GM12878 (cell line): ENCODE data around the gene CAPZB. TPM values are rescaled to one million over a fixed set of nuclear protein-coding genes. Genes with fewer than 3 reads are reported as not detected.

Source experiments
- ATF7 ChIP-seq: fragments of 450-650 bp; IDR thresholded peaks from 2 replicates; pipeline ENCODE4 v1.6.1; 2016; ENCODE audit warnings: low read depth, mild to moderate bottlenecking
- BACH1 ChIP-seq: fragments of 450-650 bp; IDR thresholded peaks from 2 replicates; pipeline ENCODE4 v1.6.1; 2017; ENCODE audit warnings: mild to moderate bottlenecking, borderline replicate concordance
- BCL11A ChIP-seq: IDR thresholded peaks from 2 replicates; pipeline ENCODE4 v1.6.1; 2011; ENCODE audit warnings: low read depth, low read length
- CREM ChIP-seq: IDR thresholded peaks from 2 replicates; pipeline ENCODE4 v1.6.1; 2014; ENCODE audit warnings: antibody characterized with exemption, low read depth
- FOXK2 ChIP-seq: fragments of 450-650 bp; IDR thresholded peaks from 2 replicates; pipeline ENCODE4 v1.6.1; 2017; ENCODE audit warnings: mild to moderate bottlenecking, moderate library complexity
- FOXM1 ChIP-seq: IDR thresholded peaks from 2 replicates; pipeline ENCODE4 v1.6.1; 2012; ENCODE audit warnings: low read depth, mild to moderate bottlenecking, inconsistent platforms, low read length, moderate library complexity
- JUND ChIP-seq: IDR thresholded peaks from 2 replicates; pipeline ENCODE4 v1.6.1; 2012; ENCODE audit warnings: low read depth, mild to moderate bottlenecking, low read length, improper control_type of control experiment, moderate library complexity
- KAT2A ChIP-seq: conservative IDR thresholded peaks from 2 replicates; pipeline ENCODE4 v1.6.1; 2011; ENCODE audit warnings: low read depth, low read length; ENCODE audit not compliant: control insufficient read depth
- LARP7 ChIP-seq: fragments of 450-650 bp; IDR thresholded peaks from 2 replicates; pipeline ENCODE4 v1.6.1; 2017; ENCODE audit warnings: mild to moderate bottlenecking
- MTA2 ChIP-seq: fragments of 450-650 bp; IDR thresholded peaks from 2 replicates; pipeline ENCODE4 v1.6.1; 2016; ENCODE audit warnings: low read depth, mild to moderate bottlenecking, moderate library complexity
- MTA3 ChIP-seq: IDR thresholded peaks from 2 replicates; pipeline ENCODE4 v1.6.1; 2012; ENCODE audit warnings: low read length, inconsistent platforms, borderline replicate concordance
- NBN ChIP-seq: fragments of 450-650 bp; IDR thresholded peaks from 2 replicates; pipeline ENCODE4 v1.6.1; 2016
- PML ChIP-seq: IDR thresholded peaks from 2 replicates; pipeline ENCODE4 v1.6.1; 2012; ENCODE audit warnings: low read length, inconsistent platforms
- POLR2AphosphoS2 ChIP-seq: IDR thresholded peaks from 2 replicates; pipeline ENCODE4 v1.6.1; 2011; ENCODE audit warnings: low read depth, mild to moderate bottlenecking, low read length, improper control_type of control experiment, moderate library complexity
- POLR2AphosphoS5 ChIP-seq: IDR thresholded peaks from 2 replicates; pipeline ENCODE4 v1.6.1; 2011; ENCODE audit warnings: mild to moderate bottlenecking, low read length, inconsistent platforms
- RAD21 ChIP-seq: IDR thresholded peaks from 2 replicates; pipeline ENCODE4 v1.6.1; 2011; ENCODE audit warnings: mild to moderate bottlenecking, low read depth, low read length, moderate library complexity; ENCODE audit not compliant: insufficient read depth
- RAD51 ChIP-seq: fragments of 450-650 bp; IDR thresholded peaks from 2 replicates; pipeline ENCODE4 v1.6.1; 2016; ENCODE audit warnings: moderate library complexity, mild to moderate bottlenecking, inconsistent platforms
- RELA ChIP-seq: fragments of 450-650 bp; IDR thresholded peaks from 2 replicates; pipeline ENCODE4 v1.8.0; 2014; ENCODE audit warnings: borderline replicate concordance; ENCODE audit not compliant: partially characterized antibody
- RELB ChIP-seq: fragments of 450-650 bp; IDR thresholded peaks from 2 replicates; pipeline ENCODE4 v1.6.1; 2017; ENCODE audit warnings: low read depth, mild to moderate bottlenecking, moderate library complexity
- RFX5 ChIP-seq: IDR thresholded peaks from 2 replicates; pipeline ENCODE4 v1.6.1; 2011; ENCODE audit warnings: low read depth, low read length, improper control_type of control experiment
- SMARCA5 ChIP-seq: fragments of 450-650 bp; IDR thresholded peaks from 2 replicates; pipeline ENCODE4 v1.6.1; 2017; ENCODE audit warnings: mild to moderate bottlenecking
- SMC3 ChIP-seq: IDR thresholded peaks from 2 replicates; pipeline ENCODE4 v1.6.1; 2011; ENCODE audit warnings: low read length, improper control_type of control experiment, borderline replicate concordance
- SREBF1 ChIP-seq: IDR thresholded peaks from 2 replicates; pipeline ENCODE4 v1.6.1; 2012; ENCODE audit warnings: mild to moderate bottlenecking, low read length
- SUPT20H ChIP-seq: IDR thresholded peaks from 2 replicates; pipeline ENCODE4 v1.6.1; 2011; ENCODE audit warnings: low read depth, mild to moderate bottlenecking, low read length, moderate library complexity, borderline replicate concordance; ENCODE audit not compliant: control insufficient read depth
- USF2 ChIP-seq: IDR thresholded peaks from 2 replicates; pipeline ENCODE4 v1.6.1; 2011; ENCODE audit warnings: low read depth, low read length, improper control_type of control experiment, borderline replicate concordance
- ZBED1 ChIP-seq: IDR thresholded peaks from 2 replicates; pipeline ENCODE4 v1.6.1; 2016; ENCODE audit warnings: borderline replicate concordance
- polyA plus RNA-seq, 11 experiments: library from polyadenylated mRNA; depleted of rRNA in 4 of 11; unstranded in 6 of 11; stranded (reverse) in 5 of 11; fragments of >200 nt; fragmentation: Nextera tagmentation in 4 of 11; fragmentation: Illumina TruSeq in 1 of 11; extraction: Ambion mirVana in 4 of 11; extraction: Trizol in 1 of 11; gene quantifications; 1 replicate in 1 of 11; 2 replicates in 10 of 11; pipeline versions ENCODE4 v1.2.1 to v1.2.3, GENCODE V29; 2011 to 2016; ENCODE audit warnings: inconsistent platforms in 2 of 11, missing spikeins in 2 of 11, low read depth in 1 of 11
- total RNA-seq, 4 experiments: library from RNA; depleted of rRNA in 3 of 4; stranded (reverse); fragments of >200 nt in 3 of 4; fragmentation: Illumina TruSeq in 1 of 4; extraction: Trizol in 1 of 4; gene quantifications; 2 replicates each; pipeline versions ENCODE4 v1.2.1 to v1.2.3, GENCODE V29; 2013 to 2021
- TF ChIP-seq, protein P1 (sequence below): fragments of 450-650 bp; conservative IDR thresholded peaks from 2 replicates; pipeline ENCODE4 v1.6.1; 2017; ENCODE audit warnings: mild to moderate bottlenecking, moderate library complexity
- TF ChIP-seq, protein P2 (sequence below): IDR thresholded peaks from 2 replicates; pipeline ENCODE4 v1.6.1; 2011; ENCODE audit warnings: mild to moderate bottlenecking, low read depth, low read length, moderate library complexity; ENCODE audit not compliant: insufficient replicate concordance

The CAPZB gene
- total and polyA plus RNA-seq, 10 of the 15 experiments (the other 5 are each of a cell fraction or from before 2014, with no cell fraction given) = 104 to 454 (median 213) TPM

DNA sequence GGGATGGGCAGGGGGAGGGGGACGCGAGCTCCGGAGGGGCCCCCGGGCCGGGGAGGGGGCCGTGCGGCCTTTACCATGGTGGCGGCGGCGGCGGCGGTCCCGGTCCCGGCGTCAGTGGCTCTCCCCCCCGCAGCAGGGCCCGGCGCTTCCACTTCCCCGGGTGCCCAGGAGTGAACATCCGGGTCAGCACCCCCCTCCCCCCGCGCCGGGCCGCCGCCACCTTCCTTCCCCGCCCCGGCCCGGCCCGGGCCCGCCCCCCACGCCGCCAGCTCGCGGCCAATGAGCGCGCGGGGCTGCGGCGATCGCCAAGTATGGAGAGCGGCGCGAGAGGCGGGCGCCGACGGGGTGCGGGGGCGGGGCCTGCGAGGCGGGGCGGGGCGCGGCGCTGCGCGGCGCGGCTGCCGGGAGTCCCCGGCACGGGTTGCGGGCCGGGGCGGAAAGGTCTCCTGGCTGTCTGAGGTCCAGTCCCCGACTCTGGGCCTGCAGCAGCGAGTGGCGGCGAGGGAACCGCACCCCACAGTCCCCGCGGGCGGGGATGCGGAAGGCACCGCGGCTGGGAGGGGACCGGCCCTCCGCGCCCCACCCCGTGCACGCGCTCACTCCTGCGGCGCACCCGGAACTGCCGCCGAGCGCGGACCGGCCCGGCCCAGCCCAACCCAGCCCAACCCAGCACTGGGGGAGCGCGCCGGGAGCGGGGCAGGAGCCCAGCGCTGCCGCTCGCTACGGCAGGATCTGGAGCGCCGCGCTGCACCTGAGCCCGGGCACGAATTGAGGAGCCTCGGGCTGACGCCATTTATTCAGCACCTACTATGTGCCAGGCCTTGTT lies at the start of gene CAPZB (continued):
- TF ChIP-seq USF2 = no peak
- peak; percentile 58; the same call in 1 of the 2 replicates for TF ChIP-seq POLR2AphosphoS2
- no peak for TF ChIP-seq ZBED1
- no peak for TF ChIP-seq BCL11A
- no peak for TF ChIP-seq RELB
- TF ChIP-seq ATF7 = no peak
- no peak for TF ChIP-seq CREM
- no peak for TF ChIP-seq SUPT20H
- 0 out of 2 replicates have a peak, but pooled peaks have one; percentile 34 for TF ChIP-seq PML
- TF ChIP-seq BACH1 = peak; percentile 86
- peak; percentile 75 for TF ChIP-seq SMARCA5
- no peak for TF ChIP-seq FOXK2
- no peak for TF ChIP-seq RELA
- no peak for TF ChIP-seq FOXM1
- no peak for TF ChIP-seq RAD21
- peak; percentile 97 for TF ChIP-seq LARP7
- TF ChIP-seq NBN = no peak
- TF ChIP-seq, protein P1, sequence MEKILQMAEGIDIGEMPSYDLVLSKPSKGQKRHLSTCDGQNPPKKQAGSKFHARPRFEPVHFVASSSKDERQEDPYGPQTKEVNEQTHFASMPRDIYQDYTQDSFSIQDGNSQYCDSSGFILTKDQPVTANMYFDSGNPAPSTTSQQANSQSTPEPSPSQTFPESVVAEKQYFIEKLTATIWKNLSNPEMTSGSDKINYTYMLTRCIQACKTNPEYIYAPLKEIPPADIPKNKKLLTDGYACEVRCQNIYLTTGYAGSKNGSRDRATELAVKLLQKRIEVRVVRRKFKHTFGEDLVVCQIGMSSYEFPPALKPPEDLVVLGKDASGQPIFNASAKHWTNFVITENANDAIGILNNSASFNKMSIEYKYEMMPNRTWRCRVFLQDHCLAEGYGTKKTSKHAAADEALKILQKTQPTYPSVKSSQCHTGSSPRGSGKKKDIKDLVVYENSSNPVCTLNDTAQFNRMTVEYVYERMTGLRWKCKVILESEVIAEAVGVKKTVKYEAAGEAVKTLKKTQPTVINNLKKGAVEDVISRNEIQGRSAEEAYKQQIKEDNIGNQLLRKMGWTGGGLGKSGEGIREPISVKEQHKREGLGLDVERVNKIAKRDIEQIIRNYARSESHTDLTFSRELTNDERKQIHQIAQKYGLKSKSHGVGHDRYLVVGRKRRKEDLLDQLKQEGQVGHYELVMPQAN = no peak; the same call in none of the 2 replicates
- TF ChIP-seq MTA3 = no peak
- TF ChIP-seq RAD51 = no peak
- TF ChIP-seq, protein P2, sequence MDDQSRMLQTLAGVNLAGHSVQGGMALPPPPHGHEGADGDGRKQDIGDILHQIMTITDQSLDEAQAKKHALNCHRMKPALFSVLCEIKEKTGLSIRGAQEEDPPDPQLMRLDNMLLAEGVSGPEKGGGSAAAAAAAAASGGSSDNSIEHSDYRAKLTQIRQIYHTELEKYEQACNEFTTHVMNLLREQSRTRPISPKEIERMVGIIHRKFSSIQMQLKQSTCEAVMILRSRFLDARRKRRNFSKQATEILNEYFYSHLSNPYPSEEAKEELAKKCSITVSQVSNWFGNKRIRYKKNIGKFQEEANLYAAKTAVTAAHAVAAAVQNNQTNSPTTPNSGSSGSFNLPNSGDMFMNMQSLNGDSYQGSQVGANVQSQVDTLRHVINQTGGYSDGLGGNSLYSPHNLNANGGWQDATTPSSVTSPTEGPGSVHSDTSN = no peak
- no peak for TF ChIP-seq MTA2
- no peak for TF ChIP-seq KAT2A
- TF ChIP-seq SMC3 = no peak
- peak; percentile 49; the same call in 1 of the 2 replicates for TF ChIP-seq POLR2AphosphoS5
- no peak for TF ChIP-seq JUND
- TF ChIP-seq SREBF1 = no peak
- no peak for TF ChIP-seq RFX5
